Caco-2 (cell line): ENCODE results near the gene NXN. TPM values are rescaled to one million over a fixed set of nuclear protein-coding genes. Genes with fewer than 3 reads are reported as not detected.
"Not testable (repeated sequence)": the region's sequence is repeated elsewhere in the genome, so short reads cannot be mapped to it uniquely, and the experiment has no call there.

Source experiments
- BruUV-seq: library from RNA; stranded (reverse); fragments of 400-500 nt; replicated peaks from 2 replicates; lab custom pipeline; 2021; lab: Mats Ljungman, UMichigan
- CTCF ChIA-PET: fragments of 300-600 bp; sonication (Branson Sonifier 250); formaldehyde crosslinking; loops from one replicate; lab custom pipeline; 2022; ENCODE audit warnings: antibody characterized with exemption; lab: Charles Lee
- POLR2A ChIA-PET: fragments of 300-600 bp; sonication (Branson Sonifier 250); formaldehyde crosslinking; loops from one replicate; lab custom pipeline; 2022; ENCODE audit warnings: antibody characterized with exemption; lab: Charles Lee
- DNase-seq, 2 experiments: peaks; one replicate each; pipeline versions ENCODE4 v3.0.0 to v3.0.0-alpha.2; 2020 to 2022
- H3K27me3 ChIP-seq: replicated peaks from 2 replicates; pipeline ENCODE4 v1.6.0; 2011; ENCODE audit warnings: low read length; ENCODE audit not compliant: control insufficient read depth, insufficient read depth
- H3K36me3 ChIP-seq: 2 replicates; pipeline ENCODE4 v1.5.1; 2011; ENCODE audit warnings: low read length; ENCODE audit not compliant: control insufficient read depth, insufficient read depth
- H3K4me1 ChIP-seq: fragments of 250-450 bp; sonication (Bioruptor Pico); 2 replicates; pipeline ENCODE4 v1.5.1; 2020; ENCODE audit warnings: mild to moderate bottlenecking
- H3K4me3 ChIP-seq: 2 replicates; pipeline ENCODE4 v1.5.1; 2011; ENCODE audit warnings: low read depth, mild to moderate bottlenecking, control low read depth, low read length
- H3K9me3 ChIP-seq: fragments of 250-450 bp; sonication (Bioruptor Pico); 2 replicates; pipeline ENCODE4 v1.5.1; 2020; ENCODE audit warnings: mild to moderate bottlenecking, moderate library complexity
- H3K27ac Mint-ChIP-seq: one replicate; pipeline ENCODE4 v1.8.0; 2022; ENCODE audit warnings: mixed read lengths; ENCODE audit not compliant: unreplicated experiment
- H3K27me3 Mint-ChIP-seq: one replicate; pipeline ENCODE4 v1.8.0; 2022; ENCODE audit warnings: mixed read lengths; ENCODE audit not compliant: insufficient read depth, unreplicated experiment
- H3K36me3 Mint-ChIP-seq: one replicate; pipeline ENCODE4 v1.8.0; 2022; ENCODE audit warnings: mild to moderate bottlenecking, mixed read lengths; ENCODE audit not compliant: insufficient read depth, unreplicated experiment
- H3K4me1 Mint-ChIP-seq: one replicate; pipeline ENCODE4 v1.8.0; 2022; ENCODE audit warnings: low read depth, mixed read lengths; ENCODE audit not compliant: unreplicated experiment
- H3K4me3 Mint-ChIP-seq: one replicate; pipeline ENCODE4 v1.8.0; 2022; ENCODE audit warnings: mild to moderate bottlenecking, moderate library complexity, mixed read lengths; ENCODE audit not compliant: unreplicated experiment
- H3K9me3 Mint-ChIP-seq: one replicate; pipeline ENCODE4 v1.8.0; 2022; ENCODE audit warnings: mixed read lengths; ENCODE audit not compliant: unreplicated experiment
- intact Hi-C: fragments of 100-400 bp; cut with micrococcal nuclease; formaldehyde crosslinking; loops from one replicate; pipeline ENCODE4 v1.10.0; 2022; ENCODE audit not compliant: unreplicated experiment
- microRNA-seq: library from miRNA; unstranded; fragments of <30 nt; microRNA quantifications from one replicate; pipeline ENCODE4 v1.2.0, GENCODE V29; 2022
- total RNA-seq: library from RNA; stranded (reverse); gene quantifications from 2 replicates; pipeline ENCODE4 v1.2.3, GENCODE V29; 2022
- TF ChIP-seq, protein P1 (sequence below), 2 experiments: fragments of 200-600 bp in 1 of 2; IDR thresholded peaks; 1 replicate in 1 of 2; 2 replicates in 1 of 2; pipeline versions ENCODE4 v1.5.1 to v1.8.0; 2011 to 2022; ENCODE audit warnings: antibody characterized with exemption in 1 of 2, control low read depth in 1 of 2, inconsistent platforms in 1 of 2, low read depth in 1 of 2, low read length in 1 of 2, mild to moderate bottlenecking in 1 of 2, moderate library complexity in 1 of 2; ENCODE audit not compliant: insufficient read depth in 1 of 2, severe bottlenecking in 1 of 2, unreplicated experiment in 1 of 2

Gene NXN
- total RNA-seq, 1 experiment from 2014 or later, result 76.7 TPM

DNA sequence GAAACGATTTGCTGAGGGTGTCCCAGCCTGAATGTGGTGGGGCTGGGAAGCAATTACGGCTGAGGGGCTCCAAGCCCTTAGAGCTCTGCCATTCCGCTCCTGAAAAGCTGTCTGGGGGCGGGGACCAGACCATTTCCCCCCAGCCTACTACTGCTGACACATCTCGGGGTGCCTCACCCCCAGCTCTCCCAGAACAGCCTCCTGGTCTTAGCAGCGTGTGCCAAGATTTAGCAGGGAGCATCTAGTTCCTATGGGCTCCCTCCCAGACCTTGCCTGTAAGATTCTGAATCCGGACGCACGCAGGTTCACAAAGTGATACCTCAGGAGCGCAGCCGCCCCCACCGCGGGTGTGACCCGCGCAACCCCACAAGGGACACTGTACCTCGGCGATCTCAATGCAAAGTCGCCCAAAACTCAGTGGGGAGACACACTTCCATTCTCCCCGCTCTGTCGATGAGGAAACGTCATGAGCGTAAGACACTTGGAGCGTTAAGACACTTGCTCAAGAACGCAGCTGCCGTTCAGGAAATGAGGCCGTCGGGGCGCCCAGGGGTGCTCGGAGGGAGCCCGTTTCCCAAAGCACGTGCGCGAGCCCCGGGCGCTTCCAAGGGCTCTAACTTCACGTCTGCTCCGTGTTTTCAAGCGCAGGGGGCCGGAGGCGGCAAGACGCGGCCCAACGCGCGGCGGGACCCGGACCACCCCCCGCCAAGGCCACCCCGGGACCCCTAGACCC, 228.1 kb downstream of the NXN start:
- H3K9me3 Mint-ChIP-seq, result no peaks in the 10 kb centered on the region
- ChIA-PET POLR2A (no interaction called here), CTCF (no interaction called here)
- H3K9me3 ChIP-seq, result no peaks in the 10 kb centered on the region
- H3K36me3 ChIP-seq, result no peaks in the 10 kb centered on the region; the same call in 1 of the 2 replicates
- H3K27ac Mint-ChIP-seq, result peak overlapping the region; percentile 89
- intact Hi-C loops, result no loop called here
- peak overlapping the region; percentile 90 for H3K4me3 Mint-ChIP-seq
- BruUV-seq, result TSS peak; percentile 40
- DNase-seq, result peak in 1 of 2 experiments; percentile 28
- H3K4me1 ChIP-seq, result no peaks in the 10 kb centered on the region
- peaks cover 15% of the 10 kb centered on the region for H3K4me1 Mint-ChIP-seq
- TF ChIP-seq, protein P1, sequence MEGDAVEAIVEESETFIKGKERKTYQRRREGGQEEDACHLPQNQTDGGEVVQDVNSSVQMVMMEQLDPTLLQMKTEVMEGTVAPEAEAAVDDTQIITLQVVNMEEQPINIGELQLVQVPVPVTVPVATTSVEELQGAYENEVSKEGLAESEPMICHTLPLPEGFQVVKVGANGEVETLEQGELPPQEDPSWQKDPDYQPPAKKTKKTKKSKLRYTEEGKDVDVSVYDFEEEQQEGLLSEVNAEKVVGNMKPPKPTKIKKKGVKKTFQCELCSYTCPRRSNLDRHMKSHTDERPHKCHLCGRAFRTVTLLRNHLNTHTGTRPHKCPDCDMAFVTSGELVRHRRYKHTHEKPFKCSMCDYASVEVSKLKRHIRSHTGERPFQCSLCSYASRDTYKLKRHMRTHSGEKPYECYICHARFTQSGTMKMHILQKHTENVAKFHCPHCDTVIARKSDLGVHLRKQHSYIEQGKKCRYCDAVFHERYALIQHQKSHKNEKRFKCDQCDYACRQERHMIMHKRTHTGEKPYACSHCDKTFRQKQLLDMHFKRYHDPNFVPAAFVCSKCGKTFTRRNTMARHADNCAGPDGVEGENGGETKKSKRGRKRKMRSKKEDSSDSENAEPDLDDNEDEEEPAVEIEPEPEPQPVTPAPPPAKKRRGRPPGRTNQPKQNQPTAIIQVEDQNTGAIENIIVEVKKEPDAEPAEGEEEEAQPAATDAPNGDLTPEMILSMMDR (IDR thresholded peaks at IDR 0.05; ENCODE audit: insufficient read depth in 1 of 2, low read depth in 1 of 2, low read length in 1 of 2, severe bottlenecking in 1 of 2, unreplicated experiment in 1 of 2), result no peak
- no peaks in the 10 kb centered on the region for H3K27me3 ChIP-seq
- H3K36me3 Mint-ChIP-seq, result peaks cover 24% of the 10 kb centered on the region
- peak overlapping the region; percentile 75 for H3K4me3 ChIP-seq
- no peaks in the 10 kb centered on the region for H3K27me3 Mint-ChIP-seq

- Mint-ChIP-seq H3K27me3 (no peaks in the 10 kb centered on the region), H3K4me3 (peak overlapping the region; percentile 90), H3K4me1 (peaks cover 8% of the 10 kb centered on the region), H3K27ac (peak overlapping the region; percentile 89), H3K9me3 (no peaks in the 10 kb centered on the region), H3K36me3 (peaks cover 18% of the 10 kb centered on the region)
- no peaks in the 10 kb centered on the region for H3K4me1 ChIP-seq
- no peaks in the 10 kb centered on the region for H3K9me3 ChIP-seq
- POLR2A ChIA-PET, result no interaction called here
- no peak for DNase-seq
- H3K36me3 ChIP-seq, result no peaks in the 10 kb centered on the region; the same call in 1 of the 2 replicates
- intact Hi-C loops, result no loop called here
- TF ChIP-seq, protein P1 (IDR thresholded peaks at IDR 0.05; ENCODE audit: insufficient read depth in 1 of 2, low read depth in 1 of 2, low read length in 1 of 2, severe bottlenecking in 1 of 2, unreplicated experiment in 1 of 2), result no peak
- BruUV-seq, result no TSS peak
- CTCF ChIA-PET, result no interaction called here
- peak overlapping the region; percentile 75 for H3K4me3 ChIP-seq
- no peaks in the 10 kb centered on the region for H3K27me3 ChIP-seq
Measured at GRCh38 chr17:750431-751037, 229.0 kb downstream of the NXN start.

DNA sequence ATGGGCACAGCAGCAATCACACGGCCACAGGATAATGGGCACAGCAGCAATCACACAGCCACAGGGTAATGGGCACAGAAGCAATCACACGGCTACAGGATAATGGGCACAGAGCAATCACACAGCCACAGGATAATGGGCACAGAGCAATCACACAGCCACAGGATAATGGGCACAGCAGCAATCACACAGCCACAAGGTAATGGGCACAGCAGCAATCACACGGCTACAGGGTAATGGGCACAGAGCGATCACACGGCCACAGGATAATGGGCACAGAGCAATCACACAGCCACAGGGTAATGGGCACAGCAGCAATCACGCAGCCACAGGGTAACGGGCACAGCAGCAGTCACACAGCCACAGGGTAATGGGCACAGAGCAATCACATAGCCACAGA, 230.2 kb downstream of the NXN start:
- H3K4me1 Mint-ChIP-seq, CTCF ChIA-PET, intact Hi-C loops, H3K27ac Mint-ChIP-seq, H3K27me3 Mint-ChIP-seq, H3K4me3 Mint-ChIP-seq, H3K36me3 ChIP-seq, DNase-seq, H3K9me3 Mint-ChIP-seq, H3K4me3 ChIP-seq, H3K27me3 ChIP-seq, H3K9me3 ChIP-seq, BruUV-seq, POLR2A ChIA-PET, H3K4me1 ChIP-seq: not testable (repeated sequence)
- H3K36me3 Mint-ChIP-seq, result peaks cover 17% of the 10 kb centered on the region

Small RNA genes within 50 kb of the gene (microRNA-seq; reads per million reads assigned to microRNA genes)
- 0.74 reads per million for gene MIR3183

Other genes starting within 250 kb of the NXN start
- gene TLCD3A, start 247.2 kb downstream of the NXN start, total RNA-seq, result 13.4 and 14.7 TPM in 2 replicates
- gene GEMIN4, start 227.5 kb downstream of the NXN start, total RNA-seq, result 19.1 and 20.3 TPM in 2 replicates
- gene GLOD4, start 197.5 kb downstream of the NXN start, total RNA-seq, result 69.7 and 74.0 TPM in 2 replicates
- gene MRM3, start 197.4 kb downstream of the NXN start, total RNA-seq, result 11.0 and 14.1 TPM in 2 replicates
- gene TIMM22, start 17.4 kb upstream of the NXN start, total RNA-seq, result 20.1 and 20.6 TPM in 2 replicates
- 71.3 and 78.3 TPM in 2 replicates for gene ABR, start 200.2 kb upstream of the NXN start, total RNA-seq